Activated naive CD4-positive, alpha-beta T cell treated with anti-CD3 and anti-CD28 coated beads, Interleukin-2, amount 10 ng/mL, durations not matched to agents 7 days and 5 days (primary cell): Measurements from ENCODE around the gene HIGD1A.
A peak's percentile ranks its signal among the peaks of the same experiment; 100 is the strongest.

Source experiments
- CTCF ChIA-PET: fragments of 350-600 bp; sonication (Branson Sonifier 250); formaldehyde crosslinking; loops from one replicate; lab custom pipeline; 2021; ENCODE audit warnings: antibody characterized with exemption; lab: Charles Lee
- DNase-seq: peaks from one replicate; pipeline ENCODE4 v3.0.0-alpha.2; 2020
- H3K27ac Mint-ChIP-seq: one replicate; pipeline ENCODE4 v1.8.0; 2021; ENCODE audit warnings: mild to moderate bottlenecking, moderate library complexity, mixed read lengths
- H3K27me3 Mint-ChIP-seq: one replicate; pipeline ENCODE4 v1.8.0; 2021; ENCODE audit warnings: mild to moderate bottlenecking, mixed read lengths
- H3K36me3 Mint-ChIP-seq: one replicate; pipeline ENCODE4 v1.8.0; 2021; ENCODE audit warnings: mixed read lengths
- H3K4me1 Mint-ChIP-seq: one replicate; pipeline ENCODE4 v1.8.0; 2021; ENCODE audit warnings: mixed read lengths
- H3K4me3 Mint-ChIP-seq: one replicate; pipeline ENCODE4 v1.8.0; 2021; ENCODE audit warnings: mild to moderate bottlenecking, moderate library complexity, mixed read lengths
- H3K9me3 Mint-ChIP-seq: one replicate; pipeline ENCODE4 v1.8.0; 2021; ENCODE audit warnings: mixed read lengths

The HIGD1A gene

DNA sequence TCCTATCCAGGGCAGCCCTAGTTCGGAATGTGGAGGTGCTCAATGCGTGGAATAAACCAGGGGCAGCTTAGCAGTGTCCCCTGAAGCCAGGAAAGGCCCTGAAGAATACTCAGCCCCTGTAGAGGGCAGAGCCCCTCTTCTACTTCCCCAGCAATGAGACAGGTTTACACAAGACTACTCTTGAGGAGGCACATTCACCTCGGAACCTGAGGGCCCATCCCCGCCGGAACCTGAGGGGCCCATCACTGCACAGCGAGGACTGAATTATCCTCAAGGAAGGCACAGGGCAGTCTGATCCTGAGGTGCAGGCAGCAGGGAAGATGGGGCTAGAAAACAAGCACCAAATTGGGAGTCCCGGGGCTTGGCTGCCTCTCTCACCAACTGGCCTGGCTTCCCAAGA, 53.5 kb downstream of the HIGD1A start:
- Mint-ChIP-seq H3K36me3 (no peaks in the 10 kb centered on the region), H3K4me3 (no peak overlapping the region), H3K9me3 (no peaks in the 10 kb centered on the region), H3K4me1 (peaks cover 48% of the 10 kb centered on the region), H3K27ac (no peak overlapping the region), H3K27me3 (peaks cover 12% of the 10 kb centered on the region)
- DNase-seq = no peak
- CTCF ChIA-PET = interaction anchor here (0.8 to 2.3 kb wide), 7 partner anchors 11 to 249 kb away, joined by 3 to 5 read pairs (median 4); no protein-coding TSS in a partner anchor

DNA sequence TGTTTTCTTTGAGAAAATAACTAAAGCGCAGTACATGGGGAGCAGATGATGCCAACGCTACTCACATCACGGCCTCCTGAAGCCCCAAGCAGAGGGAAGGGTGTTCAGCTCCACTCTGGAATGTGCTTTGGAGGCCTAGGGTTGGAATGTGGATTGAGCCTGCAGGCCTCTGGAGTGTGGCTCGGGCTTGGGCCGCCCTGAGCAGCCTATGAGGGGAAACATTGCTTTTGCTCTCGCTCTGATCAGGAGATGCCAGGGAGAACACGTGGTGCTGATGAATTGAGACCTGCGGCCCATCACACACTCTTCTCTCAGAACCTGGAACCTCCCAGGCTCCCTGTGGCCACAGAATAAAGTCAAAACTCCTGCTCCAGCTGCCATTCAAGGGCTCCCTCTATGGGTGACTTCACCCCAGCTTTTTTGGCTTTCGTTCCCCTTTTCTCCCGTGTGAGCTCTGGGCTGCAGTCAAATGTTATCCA, 54.5 kb downstream of the HIGD1A start:
- no peak for DNase-seq
- Mint-ChIP-seq H3K9me3 (no peaks in the 10 kb centered on the region), H3K36me3 (no peaks in the 10 kb centered on the region), H3K27me3 (peaks cover 8% of the 10 kb centered on the region), H3K4me3 (no peak overlapping the region), H3K4me1 (peaks cover 46% of the 10 kb centered on the region), H3K27ac (no peak overlapping the region)
- CTCF ChIA-PET = interaction anchor here (0.7 to 2.3 kb wide), 7 partner anchors 10 to 203 kb away, joined by 3 to 4 read pairs (median 3); no protein-coding TSS in a partner anchor

DNA sequence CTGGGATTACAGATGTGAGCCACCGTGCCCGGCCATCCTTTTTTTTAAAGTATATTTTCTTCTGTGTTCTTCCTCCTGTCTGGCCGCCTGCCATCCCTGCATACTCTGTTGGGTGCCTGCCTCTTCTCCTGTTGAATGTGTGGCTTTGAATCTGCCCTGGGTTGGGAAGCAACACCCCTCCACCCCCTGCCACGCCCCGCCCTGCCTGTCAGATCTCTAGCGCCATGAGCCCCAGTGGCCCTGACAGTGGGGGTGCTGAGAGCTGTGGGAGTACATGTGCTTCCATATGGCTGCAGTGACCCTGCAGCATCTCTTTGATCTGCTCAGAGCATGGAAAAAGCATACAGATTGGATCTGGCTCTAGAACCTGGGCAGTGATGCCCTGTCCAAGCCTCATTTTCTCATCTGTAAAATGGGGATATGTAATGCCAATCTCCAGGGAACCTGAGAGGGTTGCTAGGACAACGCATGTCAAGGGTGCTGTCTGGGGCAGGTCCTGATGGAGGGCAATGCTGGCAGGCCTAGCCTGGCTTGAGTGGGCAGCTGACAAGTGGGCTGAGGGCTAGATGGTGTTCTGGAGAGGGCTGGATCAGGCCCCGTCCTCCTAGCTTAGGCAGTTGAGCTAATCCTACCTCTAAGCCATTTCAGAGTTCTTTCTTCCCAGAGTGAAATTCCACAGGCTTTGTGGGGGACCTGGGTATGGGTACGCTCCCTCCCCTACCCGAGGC, 55.1 kb downstream of the HIGD1A start:
- CTCF ChIA-PET = interaction anchor here (1.3 to 1.9 kb wide), 3 partner anchors 14 to 202 kb away, joined by 3 to 4 read pairs (median 3); no protein-coding TSS in a partner anchor
- Mint-ChIP-seq H3K4me1 (peaks cover 49% of the 10 kb centered on the region), H3K27me3 (peaks cover 7% of the 10 kb centered on the region), H3K9me3 (no peaks in the 10 kb centered on the region), H3K27ac (no peak overlapping the region), H3K4me3 (no peak overlapping the region), H3K36me3 (no peaks in the 10 kb centered on the region)
- DNase-seq = no peak

DNA sequence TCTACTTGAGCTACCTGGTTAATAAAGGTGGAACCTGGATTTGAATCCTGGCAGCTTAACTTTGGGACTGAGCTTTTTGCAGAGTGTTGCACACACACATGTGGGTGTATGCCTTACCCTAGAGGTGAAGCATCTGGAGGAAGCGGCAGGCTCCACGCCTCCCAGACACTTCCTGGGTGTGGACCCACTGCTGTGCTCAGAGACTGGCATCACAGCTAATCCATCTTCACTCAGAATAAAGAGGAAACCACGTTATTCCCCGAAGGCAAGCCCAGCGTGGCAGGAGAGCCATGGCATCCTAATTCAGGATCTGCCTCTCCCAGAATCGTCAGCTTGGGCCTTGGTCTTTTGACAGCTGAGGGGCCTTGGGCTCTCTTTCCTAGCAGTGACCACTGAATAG, 56.7 kb downstream of the HIGD1A start:
- peak overlapping the region; percentile 80 for H3K27ac Mint-ChIP-seq
- no peaks in the 10 kb centered on the region for H3K9me3 Mint-ChIP-seq
- CTCF ChIA-PET = interaction anchor here (1.0 to 4.7 kb wide), 5 partner anchors 9 to 500 kb away, joined by 3 to 36 read pairs (median 4); partner anchors contain the start of gene SEC22C
- peaks cover 53% of the 10 kb centered on the region for H3K4me1 Mint-ChIP-seq
- peak; percentile 74 for DNase-seq
- peaks cover 5% of the 10 kb centered on the region for H3K27me3 Mint-ChIP-seq
- H3K36me3 Mint-ChIP-seq = no peaks in the 10 kb centered on the region
- peak overlapping the region; percentile 26 for H3K4me3 Mint-ChIP-seq

DNA sequence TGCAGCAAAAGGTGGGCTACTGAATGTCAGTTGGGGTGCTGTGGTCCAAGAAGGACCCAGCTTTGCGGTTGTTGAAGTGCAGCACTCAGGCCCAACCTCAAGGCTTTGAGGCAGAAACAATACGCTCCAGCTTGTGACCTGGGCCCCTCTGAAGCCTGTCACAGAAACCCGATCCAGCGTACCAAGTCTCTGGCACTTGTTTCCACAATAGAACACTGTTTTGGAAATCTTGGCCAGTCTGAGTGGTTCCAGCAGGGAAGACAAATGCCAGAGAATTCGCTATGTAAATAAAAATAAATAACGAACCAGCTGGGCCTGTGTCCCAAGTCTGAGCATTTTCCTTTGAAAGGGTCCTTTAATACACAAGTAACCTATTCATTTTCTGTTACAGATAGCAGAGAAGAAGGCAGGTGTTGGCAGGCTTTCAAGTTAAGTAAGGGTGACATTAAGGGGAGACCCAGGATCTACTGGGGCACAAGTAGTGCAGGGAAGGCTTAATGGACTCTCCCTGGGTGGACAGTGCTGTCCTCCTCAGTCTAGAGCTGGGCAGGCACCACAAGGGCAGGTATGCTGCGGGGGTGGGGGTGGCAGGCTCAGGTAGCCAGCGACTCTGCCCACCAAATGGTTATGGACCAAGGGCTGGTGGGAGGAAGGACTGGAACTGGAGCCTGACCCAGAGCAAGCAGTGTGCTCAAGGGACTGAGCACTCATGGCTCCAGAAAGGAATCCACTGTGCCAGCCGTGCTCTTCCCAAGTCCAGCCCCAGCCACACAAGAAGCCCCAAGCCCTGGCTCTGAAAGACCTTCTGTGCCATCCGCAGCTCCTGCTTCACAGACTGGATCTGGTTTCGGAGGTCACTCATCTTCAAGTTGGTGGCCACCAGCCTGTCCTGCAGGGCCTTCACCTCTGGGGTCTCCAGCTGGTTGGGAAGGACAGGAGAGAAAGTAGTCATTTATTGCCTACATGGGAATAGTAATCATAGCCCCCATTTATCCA, 57.5 kb downstream of the HIGD1A start:
- Mint-ChIP-seq H3K4me1 (peaks cover 53% of the 10 kb centered on the region), H3K36me3 (no peaks in the 10 kb centered on the region), H3K9me3 (no peaks in the 10 kb centered on the region), H3K27ac (peak overlapping the region; percentile 80), H3K27me3 (peaks cover 5% of the 10 kb centered on the region), H3K4me3 (no peak overlapping the region)
- CTCF ChIA-PET = interaction anchor here (0.7 to 4.7 kb wide), 13 partner anchors 9 to 245 kb away, joined by 3 to 36 read pairs (median 5); partner anchors contain the start of genes SEC22C and VIPR1
- no peak for DNase-seq

DNA sequence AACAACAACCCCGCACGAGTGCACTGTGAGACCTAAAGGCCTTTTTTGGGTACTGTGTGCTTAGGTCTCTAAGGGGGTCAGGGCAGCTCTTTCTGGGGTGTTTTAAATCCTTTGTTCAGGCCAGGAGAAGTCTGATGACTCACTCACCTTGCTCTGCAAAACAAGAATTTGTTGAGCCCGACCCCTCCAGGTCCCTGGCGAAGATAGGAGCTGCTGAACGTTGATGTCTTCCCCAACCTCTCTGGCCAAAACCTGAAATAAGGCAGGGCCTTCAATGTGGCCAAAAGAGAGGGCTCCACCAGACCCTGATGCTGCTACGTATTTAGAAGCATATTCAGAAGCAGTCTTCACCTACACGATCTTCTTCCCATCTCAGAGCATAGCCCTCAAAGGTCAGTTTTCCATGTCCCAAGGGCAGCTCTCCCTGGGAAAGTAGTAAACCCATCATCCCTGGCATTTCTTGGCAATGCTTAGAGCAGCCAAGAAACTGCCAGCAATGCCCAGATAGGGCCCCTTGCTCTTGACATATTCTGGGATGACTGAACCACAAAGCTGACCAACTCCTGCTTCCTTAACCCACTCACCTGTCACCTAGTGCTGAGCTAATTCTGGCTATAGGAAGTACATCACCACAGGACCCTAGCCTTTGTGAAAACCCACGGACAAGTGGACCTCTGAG, 58.4 kb downstream of the HIGD1A start:
- H3K4me1 Mint-ChIP-seq = peaks cover 53% of the 10 kb centered on the region
- H3K36me3 Mint-ChIP-seq = no peaks in the 10 kb centered on the region
- no peak for DNase-seq
- peaks cover 5% of the 10 kb centered on the region for H3K27me3 Mint-ChIP-seq
- no peak overlapping the region for H3K4me3 Mint-ChIP-seq
- no peaks in the 10 kb centered on the region for H3K9me3 Mint-ChIP-seq
- H3K27ac Mint-ChIP-seq = no peak overlapping the region
- CTCF ChIA-PET = interaction anchor here (0.7 to 4.7 kb wide), 17 partner anchors 11 to 244 kb away, joined by 3 to 36 read pairs (median 6); partner anchors contain the start of genes SEC22C and VIPR1

DNA sequence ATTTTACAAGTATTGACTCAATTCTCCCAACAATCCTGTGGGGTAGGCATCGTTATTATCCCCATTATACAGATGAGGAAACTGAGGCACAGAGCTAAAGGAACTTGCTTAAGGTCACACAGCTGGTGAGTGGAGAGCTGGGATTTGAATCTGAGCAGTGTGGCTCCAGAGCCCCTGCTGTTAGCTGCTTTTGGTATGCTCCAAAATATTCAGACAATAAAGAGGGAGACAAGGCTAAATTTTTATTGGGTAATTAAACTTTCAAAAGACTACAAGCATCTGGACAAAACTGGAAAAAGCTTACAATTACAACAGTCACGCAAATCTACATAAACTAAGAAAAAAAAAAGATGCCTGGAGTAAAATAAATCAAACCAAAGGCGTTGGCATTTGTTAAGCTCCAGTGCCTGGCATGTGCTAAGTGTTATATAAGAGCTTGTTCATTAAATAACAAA, 59.0 kb downstream of the HIGD1A start:
- Mint-ChIP-seq H3K4me1 (peaks cover 53% of the 10 kb centered on the region), H3K27me3 (peaks cover 5% of the 10 kb centered on the region), H3K4me3 (no peak overlapping the region), H3K9me3 (no peaks in the 10 kb centered on the region), H3K27ac (no peak overlapping the region), H3K36me3 (no peaks in the 10 kb centered on the region)
- DNase-seq = no peak
- CTCF ChIA-PET = interaction anchor here (0.7 to 4.7 kb wide), 19 partner anchors 10 to 244 kb away, joined by 3 to 36 read pairs (median 5); partner anchors contain the start of genes SEC22C and VIPR1

DNA sequence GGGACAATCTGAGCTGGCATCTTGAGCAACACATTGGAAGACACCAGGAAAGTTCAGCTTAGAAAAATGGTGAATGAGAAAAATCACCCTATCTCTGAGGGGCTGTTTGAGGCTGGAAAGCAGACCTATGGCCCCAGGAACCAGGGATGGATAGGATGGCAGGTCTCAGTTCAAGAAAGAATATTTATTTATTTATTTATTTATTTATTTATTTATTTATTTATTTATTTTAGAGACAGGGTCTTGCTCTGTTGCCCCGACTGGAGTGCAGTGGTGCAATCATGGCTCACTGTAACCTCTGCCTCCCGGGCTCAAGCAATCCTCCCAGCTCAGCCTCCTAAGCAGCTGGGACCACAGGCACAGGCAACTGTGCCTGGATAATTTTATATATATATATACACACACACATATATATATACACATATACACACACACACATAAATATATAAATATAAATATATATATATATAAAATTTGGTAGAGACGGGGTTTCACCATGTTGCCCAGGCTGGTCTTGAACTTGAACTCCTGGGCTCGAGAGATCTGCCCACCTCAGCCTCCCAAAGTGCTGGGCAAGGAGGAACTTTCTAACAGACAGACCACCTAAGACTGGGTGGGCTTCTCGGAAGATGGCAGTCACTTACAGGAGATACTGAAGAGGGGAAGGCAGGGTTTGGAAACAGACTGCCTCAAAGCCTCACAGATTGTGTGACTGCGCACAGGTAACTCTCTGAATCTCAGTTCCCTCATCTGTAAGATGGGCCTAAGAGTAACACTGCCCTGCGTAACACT, 60.9 kb downstream of the HIGD1A start:
- no peak overlapping the region for H3K27ac Mint-ChIP-seq
- CTCF ChIA-PET = interaction anchor here (0.5 to 4.7 kb wide), 20 partner anchors 9 to 496 kb away, joined by 3 to 36 read pairs (median 5); partner anchors contain the start of gene SEC22C
- no peaks in the 10 kb centered on the region for H3K36me3 Mint-ChIP-seq
- DNase-seq = no peak
- H3K4me1 Mint-ChIP-seq = peaks cover 36% of the 10 kb centered on the region
- H3K4me3 Mint-ChIP-seq = no peak overlapping the region
- peaks cover 14% of the 10 kb centered on the region for H3K27me3 Mint-ChIP-seq
- no peaks in the 10 kb centered on the region for H3K9me3 Mint-ChIP-seq

DNA sequence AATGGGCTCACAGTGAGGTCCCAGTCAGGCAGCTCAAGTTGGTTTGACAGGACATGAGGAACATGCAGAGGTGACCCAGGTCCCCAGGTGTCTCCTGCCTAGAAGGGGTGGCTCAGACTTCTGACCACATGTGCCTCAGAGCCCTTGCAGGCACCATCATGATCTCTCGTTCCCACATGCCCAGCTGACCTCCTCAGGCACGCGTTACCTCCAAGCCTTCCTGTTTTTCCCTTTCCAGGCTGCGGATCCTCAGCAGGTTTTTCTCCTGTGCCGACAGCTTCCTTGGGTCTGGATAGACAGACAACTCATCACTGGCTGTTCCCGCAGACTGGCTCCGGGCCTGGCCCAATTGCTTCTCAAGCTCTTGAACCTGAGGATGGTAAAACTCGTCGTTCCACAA, 61.6 kb downstream of the HIGD1A start:
- CTCF ChIA-PET = interaction anchor here (0.5 to 3.3 kb wide), 8 partner anchors 13 to 496 kb away, joined by 3 to 22 read pairs (median 4); partner anchors contain the start of gene SEC22C
- DNase-seq = no peak
- H3K27me3 Mint-ChIP-seq = peaks cover 14% of the 10 kb centered on the region
- no peak overlapping the region for H3K27ac Mint-ChIP-seq
- peaks cover 29% of the 10 kb centered on the region for H3K4me1 Mint-ChIP-seq
- H3K36me3 Mint-ChIP-seq = no peaks in the 10 kb centered on the region
- H3K4me3 Mint-ChIP-seq = no peak overlapping the region
- H3K9me3 Mint-ChIP-seq = no peaks in the 10 kb centered on the region

DNA sequence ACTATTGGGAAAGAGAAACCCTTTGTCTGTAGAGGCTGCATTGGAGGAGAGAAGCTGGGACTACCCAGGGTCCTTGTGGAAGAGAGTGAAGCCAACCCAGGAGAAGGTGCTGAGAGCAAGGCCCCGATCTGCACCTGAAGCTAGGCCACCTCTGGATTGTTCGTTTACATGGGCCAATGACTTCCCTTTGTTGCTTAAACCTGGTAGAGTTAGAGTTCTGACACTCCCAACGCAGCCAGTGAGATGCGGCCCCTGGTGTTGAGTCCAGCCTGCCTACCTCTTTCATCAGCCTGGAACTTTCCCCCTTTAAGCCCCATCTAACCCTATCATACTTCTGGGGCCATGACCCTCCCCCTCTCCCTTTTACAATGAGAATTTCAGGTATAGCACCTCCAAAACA, 62.0 kb downstream of the HIGD1A start:
- DNase-seq = no peak
- Mint-ChIP-seq H3K9me3 (no peaks in the 10 kb centered on the region), H3K27me3 (peaks cover 14% of the 10 kb centered on the region), H3K4me1 (peaks cover 25% of the 10 kb centered on the region), H3K36me3 (no peaks in the 10 kb centered on the region), H3K27ac (no peak overlapping the region), H3K4me3 (no peak overlapping the region)
- CTCF ChIA-PET = interaction anchor here (0.7 to 1.9 kb wide), 6 partner anchors 13 to 495 kb away, joined by 3 to 5 read pairs (median 4); partner anchors contain the start of gene SEC22C

DNA sequence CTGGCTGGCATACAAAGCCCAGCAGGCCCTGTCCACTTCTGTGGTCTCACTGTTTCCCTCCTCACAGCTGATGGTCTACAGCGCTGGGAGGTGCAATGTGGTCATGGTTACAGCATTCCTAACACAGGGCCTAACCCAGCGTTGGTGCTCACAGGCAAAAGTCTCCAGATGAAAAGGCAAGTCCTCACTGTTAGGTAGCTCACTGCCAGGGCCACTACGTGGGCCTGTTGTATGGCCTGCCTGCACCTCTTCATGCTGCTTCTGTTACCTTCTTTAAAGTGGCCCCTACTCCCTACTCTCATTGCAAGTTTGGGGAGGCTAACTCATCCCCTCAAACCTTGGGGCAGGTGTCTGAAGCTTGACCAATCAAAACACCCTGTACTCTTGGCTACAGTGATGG, 62.5 kb downstream of the HIGD1A start:
- peaks cover 14% of the 10 kb centered on the region for H3K27me3 Mint-ChIP-seq
- no peak overlapping the region for H3K4me3 Mint-ChIP-seq
- CTCF ChIA-PET = interaction anchor here (0.7 to 1.9 kb wide), 5 partner anchors 14 to 495 kb away, joined by 3 to 5 read pairs (median 4); partner anchors contain the start of gene SEC22C
- H3K36me3 Mint-ChIP-seq = no peaks in the 10 kb centered on the region
- H3K4me1 Mint-ChIP-seq = peaks cover 20% of the 10 kb centered on the region
- no peaks in the 10 kb centered on the region for H3K9me3 Mint-ChIP-seq
- no peak for DNase-seq
- no peak overlapping the region for H3K27ac Mint-ChIP-seq

DNA sequence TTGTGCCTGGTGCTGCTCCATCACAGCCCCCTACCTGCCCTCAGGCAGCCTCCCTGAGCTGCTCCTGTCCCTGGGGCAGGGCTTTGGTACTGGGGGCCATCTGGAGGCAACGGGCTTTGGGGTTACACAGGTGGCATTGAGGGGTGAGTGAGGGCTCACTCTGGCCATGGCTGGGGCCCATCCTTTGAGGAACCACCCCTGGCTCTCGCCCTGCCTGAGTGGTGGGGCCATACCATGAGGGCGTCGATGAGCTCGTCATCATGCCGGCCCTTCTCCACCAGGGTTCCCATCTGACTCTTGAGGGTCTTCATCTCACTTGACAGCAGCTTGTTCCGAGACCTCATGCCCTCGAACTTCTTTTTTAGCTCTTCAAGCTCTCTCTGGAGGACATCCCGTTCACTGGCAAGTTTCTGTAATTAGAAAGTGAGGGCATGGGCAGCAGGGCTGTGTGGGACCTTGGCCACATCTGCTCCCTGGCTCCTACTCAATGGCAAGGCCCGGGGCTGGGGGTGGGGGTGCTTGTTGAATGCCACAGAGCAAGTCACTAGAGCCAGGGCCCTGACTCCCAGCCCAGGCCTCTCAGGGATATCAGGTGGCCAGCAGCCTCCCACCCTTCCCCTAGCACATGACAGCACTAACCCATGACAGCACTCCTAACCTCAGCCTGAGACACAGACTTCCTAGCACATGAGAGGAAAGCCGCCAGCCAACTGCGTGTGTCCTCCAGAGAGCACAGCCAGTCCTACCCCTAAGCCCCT, 64.7 kb downstream of the HIGD1A start:
- H3K36me3 Mint-ChIP-seq = no peaks in the 10 kb centered on the region
- peaks cover 21% of the 10 kb centered on the region for H3K27me3 Mint-ChIP-seq
- no peaks in the 10 kb centered on the region for H3K9me3 Mint-ChIP-seq
- CTCF ChIA-PET = interaction anchor here (0.6 to 1.4 kb wide), 3 partner anchors 11 to 154 kb away, joined by 3 to 4 read pairs (median 3); no protein-coding TSS in a partner anchor
- DNase-seq = no peak
- H3K4me1 Mint-ChIP-seq = peaks cover 7% of the 10 kb centered on the region
- no peak overlapping the region for H3K4me3 Mint-ChIP-seq
- H3K27ac Mint-ChIP-seq = no peak overlapping the region
